Adrenal gland (tissue), 5 donors: ENCODE results near the gene ARFGEF3.

Experiments
- POLR2A ChIP-seq, 2 donors: fragments of 450-650 bp; IDR thresholded peaks; one replicate each; pipeline ENCODE4 v1.6.1; 2017; ENCODE audit warnings: antibody characterized with exemption in 2 of 2, mild to moderate bottlenecking in 2 of 2, moderate library complexity in 1 of 2
- TF ChIP-seq, protein P1 (sequence below), 6 experiments: fragments of 450-650 bp in 4 of 6; fragments of 200-600 bp in 2 of 6; sonication (generic) in 1 of 6; IDR thresholded peaks; 1 replicate in 5 of 6; 2 replicates in 1 of 6; pipeline versions ENCODE4 v1.5.1 to v1.8.0; 2016 to 2021; ENCODE audit warnings: antibody characterized with exemption in 6 of 6, mild to moderate bottlenecking in 2 of 6, moderate library complexity in 1 of 6
- donor health status: DM: no; HTN: no; CAD: no.

DNA sequence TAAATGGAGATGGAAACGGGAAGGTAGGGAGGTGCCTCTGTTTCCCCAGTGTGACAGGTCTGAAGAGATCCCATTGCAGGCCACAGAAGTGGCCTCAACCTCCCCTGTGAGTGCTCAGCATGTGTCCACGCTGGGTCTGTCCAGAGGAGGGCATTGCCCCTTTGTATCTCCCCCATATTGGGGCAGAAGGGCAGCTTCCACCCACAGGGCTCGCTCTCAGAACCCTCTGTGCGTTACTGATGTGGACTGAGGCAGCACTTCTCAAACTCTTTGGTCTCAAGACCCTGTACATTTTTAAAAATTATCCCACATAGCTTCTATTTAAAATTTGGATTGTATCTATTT lies 22.0 kb downstream of the ARFGEF3 start:
- TF ChIP-seq, protein P1, sequence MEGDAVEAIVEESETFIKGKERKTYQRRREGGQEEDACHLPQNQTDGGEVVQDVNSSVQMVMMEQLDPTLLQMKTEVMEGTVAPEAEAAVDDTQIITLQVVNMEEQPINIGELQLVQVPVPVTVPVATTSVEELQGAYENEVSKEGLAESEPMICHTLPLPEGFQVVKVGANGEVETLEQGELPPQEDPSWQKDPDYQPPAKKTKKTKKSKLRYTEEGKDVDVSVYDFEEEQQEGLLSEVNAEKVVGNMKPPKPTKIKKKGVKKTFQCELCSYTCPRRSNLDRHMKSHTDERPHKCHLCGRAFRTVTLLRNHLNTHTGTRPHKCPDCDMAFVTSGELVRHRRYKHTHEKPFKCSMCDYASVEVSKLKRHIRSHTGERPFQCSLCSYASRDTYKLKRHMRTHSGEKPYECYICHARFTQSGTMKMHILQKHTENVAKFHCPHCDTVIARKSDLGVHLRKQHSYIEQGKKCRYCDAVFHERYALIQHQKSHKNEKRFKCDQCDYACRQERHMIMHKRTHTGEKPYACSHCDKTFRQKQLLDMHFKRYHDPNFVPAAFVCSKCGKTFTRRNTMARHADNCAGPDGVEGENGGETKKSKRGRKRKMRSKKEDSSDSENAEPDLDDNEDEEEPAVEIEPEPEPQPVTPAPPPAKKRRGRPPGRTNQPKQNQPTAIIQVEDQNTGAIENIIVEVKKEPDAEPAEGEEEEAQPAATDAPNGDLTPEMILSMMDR (IDR thresholded peaks at IDR 0.05) = no peak
- no peak for TF ChIP-seq POLR2A (IDR thresholded peaks at IDR 0.05)
